IPS-NIHi7 (cell line): Measurements from ENCODE around the gene SMG6.
"Not testable (repeated sequence)": the region's sequence is repeated elsewhere in the genome, so short reads cannot be mapped to it uniquely, and the experiment has no call there.

ENCODE experiments used
- DNase-seq: peaks from one replicate; pipeline ENCODE4 v3.0.0; 2012; ENCODE audit warnings: mixed read lengths; ENCODE audit errors: extremely low spot score

Gene SMG6

GRCh38 chr17:2028234-2028614 is 275.4 kb downstream of the SMG6 start:
- DNase-seq: no peak

- no peak for DNase-seq
Measured at GRCh38 chr17:2027528-2028233, 275.9 kb downstream of the SMG6 start.

- DNase-seq: peak; percentile 71
Measured at GRCh38 chr17:2025622-2026309, 277.8 kb downstream of the SMG6 start.

GRCh38 chr17:2025220-2025621 is 278.4 kb downstream of the SMG6 start, which contains the start of gene RTN4RL1:
RTN4RL1 (minus strand) TSS chr17:2025334; CDS start chr17:2024865, 469 bp downstream.
- peak; percentile 42 for DNase-seq

- no peak for DNase-seq
Measured at GRCh38 chr17:2024572-2025219, 278.9 kb downstream of the SMG6 start.

GRCh38 chr17:2023692-2024571 is 279.7 kb downstream of the SMG6 start:
- peak; percentile 90 for DNase-seq

- no peak for DNase-seq
Measured at GRCh38 chr17:2023256-2023655, 280.3 kb downstream of the SMG6 start.

GRCh38 chr17:2022647-2023240 is 280.8 kb downstream of the SMG6 start:
- DNase-seq: no peak

- DNase-seq: no peak
Measured at GRCh38 chr17:2020721-2021120, 282.9 kb downstream of the SMG6 start.

GRCh38 chr17:2019723-2020122 is 283.9 kb downstream of the SMG6 start:
- DNase-seq: no peak

GRCh38 chr17:2018716-2019510 is 284.7 kb downstream of the SMG6 start:
- DNase-seq: no peak

- no peak for DNase-seq
Measured at GRCh38 chr17:2017274-2017941, 286.2 kb downstream of the SMG6 start.

- DNase-seq: no peak
Measured at GRCh38 chr17:2016494-2016893, 287.1 kb downstream of the SMG6 start.

GRCh38 chr17:2015314-2015713 is 288.3 kb downstream of the SMG6 start:
- DNase-seq: no peak

GRCh38 chr17:2013994-2014317 is 289.6 kb downstream of the SMG6 start:
- no peak for DNase-seq

- DNase-seq: not testable (repeated sequence)
Measured at GRCh38 chr17:2013220-2013993, 290.2 kb downstream of the SMG6 start.

GRCh38 chr17:2012499-2012898 is 291.1 kb downstream of the SMG6 start:
- no peak for DNase-seq

- peak; percentile 60 for DNase-seq
Measured at GRCh38 chr17:2011411-2012371, 291.9 kb downstream of the SMG6 start.
